Endodermal cell (in vitro differentiated cells): ENCODE results near the gene AMTN. TPM values are rescaled to one million over a fixed set of nuclear protein-coding genes. Genes with fewer than 3 reads are reported as not detected.
A peak's percentile ranks its signal among the peaks of the same experiment; 100 is the strongest.

Experiments
- DNase-seq: peaks from one replicate; pipeline ENCODE4 v3.0.0-alpha.2; 2017
- H3K27ac ChIP-seq: 2 replicates; pipeline ENCODE4 v1.5.1; 2013; ENCODE audit warnings: mild to moderate bottlenecking, low read depth, low read length, moderate library complexity
- H3K27me3 ChIP-seq: 2 replicates; pipeline ENCODE4 v1.6.1; 2013; ENCODE audit warnings: mild to moderate bottlenecking, low read length, moderate library complexity; ENCODE audit not compliant: insufficient read depth, control insufficient read depth, poor library complexity, severe bottlenecking
- H3K36me3 ChIP-seq: 2 replicates; pipeline ENCODE4 v1.7.0; 2013; ENCODE audit warnings: mild to moderate bottlenecking, low read length, moderate library complexity; ENCODE audit not compliant: control insufficient read depth, insufficient read depth
- H3K4me1 ChIP-seq: one replicate; pipeline ENCODE4 v1.7.0; 2013; ENCODE audit warnings: low read length; ENCODE audit not compliant: control insufficient read depth, insufficient read depth
- H3K4me3 ChIP-seq: 2 replicates; pipeline ENCODE4 v1.5.1; 2013; ENCODE audit warnings: mild to moderate bottlenecking, low read length, moderate library complexity
- H3K9ac ChIP-seq: 2 replicates; pipeline ENCODE4 v1.6.1; 2013; ENCODE audit warnings: mild to moderate bottlenecking, low read length, moderate library complexity; ENCODE audit not compliant: poor library complexity, severe bottlenecking; ENCODE audit errors: extremely low read depth
- H3K9me3 ChIP-seq: 2 replicates; pipeline ENCODE4 v1.6.1; 2013; ENCODE audit warnings: mild to moderate bottlenecking, low read length, moderate library complexity; ENCODE audit not compliant: control insufficient read depth
- H3K27ac Mint-ChIP-seq: 2 replicates; pipeline ENCODE4 v1.8.0; 2020; ENCODE audit warnings: mixed read lengths
- H3K27me3 Mint-ChIP-seq: 2 replicates; pipeline ENCODE4 v1.8.0; 2021; ENCODE audit warnings: mild to moderate bottlenecking, mixed read lengths; ENCODE audit not compliant: insufficient read depth
- H3K36me3 Mint-ChIP-seq: 2 replicates; pipeline ENCODE4 v1.8.0; 2020; ENCODE audit warnings: low read depth, mixed read lengths
- H3K4me1 Mint-ChIP-seq: 2 replicates; pipeline ENCODE4 v1.8.0; 2020; ENCODE audit warnings: mixed read lengths
- H3K4me3 Mint-ChIP-seq: 2 replicates; pipeline ENCODE4 v1.8.0; 2020; ENCODE audit warnings: mild to moderate bottlenecking, moderate library complexity, mixed read lengths
- H3K9me3 Mint-ChIP-seq: 2 replicates; pipeline ENCODE4 v1.8.0; 2020; ENCODE audit warnings: mild to moderate bottlenecking, mixed read lengths
- CTCF ChIP-seq: fragments of 200-600 bp; sonication (generic); conservative IDR thresholded peaks from 2 replicates; pipeline ENCODE4 v1.5.0; 2021; ENCODE audit warnings: antibody characterized with exemption, mild to moderate bottlenecking
- WGBS, 2 experiments: methylation state at CpG; one replicate each; pipeline versions ENCODE4 v1.1.5 to v1.1.7; 2013; ENCODE audit warnings: missing lambda C conversion rate in 2 of 2, mixed read lengths in 1 of 2; ENCODE audit not compliant: insufficient coverage in 1 of 2, insufficient read length in 1 of 2; 5-methylcytosine and 5-hydroxymethylcytosine counted together
- total RNA-seq, 2 donors: library from RNA; stranded (reverse); fragmentation: NEBNext Ultra II Directional in 1 of 2; extraction: Animal tissue kit (Norgen Biotek cat#: 25700) in 1 of 2; gene quantifications; 2 replicates in 1 of 2; 3 replicates in 1 of 2; pipeline ENCODE4 v1.2.1, GENCODE V29; 2021

Gene AMTN
- total RNA-seq, 2 donors from 2014 or later: not detected

- Histone ChIP-seq H3K36me3 (no peaks in the 10 kb centered on the region), H3K27me3 (no peaks in the 10 kb centered on the region), H3K9ac (no peak overlapping the region), H3K9me3 (no peaks in the 10 kb centered on the region), H3K4me1 (no peaks in the 10 kb centered on the region), H3K4me3 (no peak overlapping the region), H3K27ac (no peak overlapping the region)
- no peaks in the 10 kb centered on the region for H3K27me3 Mint-ChIP-seq
- 71 to 73% methylated on average over 3 to 5 of the region's 5 CpGs for WGBS, 2 experiments
- H3K4me1 Mint-ChIP-seq: no peaks in the 10 kb centered on the region
- DNase-seq: peak; percentile 50
- no peaks in the 10 kb centered on the region for H3K9me3 Mint-ChIP-seq
- no peak overlapping the region for H3K4me3 Mint-ChIP-seq
- no peak for TF ChIP-seq CTCF
- no peak overlapping the region for H3K27ac Mint-ChIP-seq
- no peaks in the 10 kb centered on the region for H3K36me3 Mint-ChIP-seq
Observed at GRCh38 chr4:70530997-70531396, 12.6 kb downstream of the AMTN start.

GRCh38 chr4:70531981-70532380 is 13.6 kb downstream of the AMTN start:
- no peaks in the 10 kb centered on the region for H3K9me3 Mint-ChIP-seq
- H3K36me3 Mint-ChIP-seq: no peaks in the 10 kb centered on the region
- H3K27me3 Mint-ChIP-seq: no peaks in the 10 kb centered on the region
- no peak overlapping the region for H3K4me3 Mint-ChIP-seq
- no peak overlapping the region for H3K27ac Mint-ChIP-seq
- no peaks in the 10 kb centered on the region for H3K4me1 Mint-ChIP-seq
- Histone ChIP-seq H3K36me3 (no peaks in the 10 kb centered on the region), H3K4me3 (no peak overlapping the region), H3K4me1 (no peaks in the 10 kb centered on the region), H3K27me3 (no peaks in the 10 kb centered on the region), H3K9ac (no peak overlapping the region), H3K27ac (no peak overlapping the region), H3K9me3 (no peaks in the 10 kb centered on the region)
- TF ChIP-seq CTCF: peak; percentile 69
- WGBS, 2 experiments: 44 to 66% methylated on average over 1 to 2 of the region's 2 CpGs
- DNase-seq: no peak

- Mint-ChIP-seq H3K36me3 (no peaks in the 10 kb centered on the region), H3K9me3 (no peaks in the 10 kb centered on the region), H3K27me3 (no peaks in the 10 kb centered on the region), H3K4me1 (no peaks in the 10 kb centered on the region), H3K27ac (no peak overlapping the region), H3K4me3 (no peak overlapping the region)
- no peaks in the 10 kb centered on the region for H3K36me3 ChIP-seq
- H3K4me1 ChIP-seq: no peaks in the 10 kb centered on the region
- DNase-seq: no peak
- no peak overlapping the region for H3K27ac ChIP-seq
- no peak for TF ChIP-seq CTCF
- H3K27me3 ChIP-seq: no peaks in the 10 kb centered on the region
- no peaks in the 10 kb centered on the region for H3K9me3 ChIP-seq
- no peak overlapping the region for H3K4me3 ChIP-seq
- H3K9ac ChIP-seq: no peak overlapping the region
- WGBS, 2 experiments: 95% methylated on average over 2 of the region's 2 CpGs; no CpG with 5 or more reads in 1 of the 2 experiments
Observed at GRCh38 chr4:70533211-70533610, 14.8 kb downstream of the AMTN start.
